H1 (cell line): Measurements from ENCODE around the gene SZT2. TPM values are rescaled to one million over a fixed set of nuclear protein-coding genes. Genes with fewer than 3 reads are reported as not detected.

Experiments used
- CTCF ChIA-PET: fragments of 300-600 bp; sonication (Branson Sonifier 250); formaldehyde crosslinking; loops from one replicate; lab custom pipeline; 2021; ENCODE audit not compliant: partially characterized antibody; lab: Charles Lee
- POLR2A ChIA-PET: fragments of 300-600 bp; sonication (Branson Sonifier 250); formaldehyde crosslinking; loops from one replicate; lab custom pipeline; 2021; ENCODE audit warnings: inconsistent platforms; ENCODE audit not compliant: partially characterized antibody; lab: Charles Lee
- DNase-seq, 2 experiments: peaks; one replicate each; pipeline versions ENCODE4 v3.0.0 to v3.0.0-alpha.2; 2010 to 2022; ENCODE audit warnings: low spot score in 2 of 2, low read depth in 1 of 2, mixed read lengths in 1 of 2
- FAIRE-seq: peaks from 2 replicates; lab custom pipeline; 2011; peaks lifted over from hg19 to GRCh38; lab: Jason Lieb, UNC
- H2AFZ ChIP-seq: 2 replicates; pipeline ENCODE4 v1.8.1; 2012; ENCODE audit warnings: low read length, inconsistent platforms
- H2AK5ac ChIP-seq: 2 replicates; pipeline ENCODE4 v1.6.1; 2013; ENCODE audit warnings: low read depth, low read length
- H2BK120ac ChIP-seq: replicated peaks from 2 replicates; pipeline ENCODE3; 2013; ENCODE audit warnings: low read depth, low read length, inconsistent platforms
- H2BK12ac ChIP-seq: 2 replicates; pipeline ENCODE4 v1.6.1; 2013; ENCODE audit warnings: low read depth, low read length
- H2BK15ac ChIP-seq: 2 replicates; pipeline ENCODE4 v1.6.1; 2013; ENCODE audit warnings: low read length
- H2BK20ac ChIP-seq: 2 replicates; pipeline ENCODE4 v1.6.1; 2013; ENCODE audit warnings: low read length
- H2BK5ac ChIP-seq: 2 replicates; pipeline ENCODE4 v1.6.1; 2013; ENCODE audit warnings: low read depth, low read length
- H3K14ac ChIP-seq: 2 replicates; pipeline ENCODE4 v1.6.1; 2013; ENCODE audit warnings: inconsistent platforms; ENCODE audit not compliant: insufficient read length
- H3K18ac ChIP-seq: 2 replicates; pipeline ENCODE4 v1.6.1; 2013; ENCODE audit warnings: low read length; ENCODE audit errors: extremely low read depth
- H3K23ac ChIP-seq: 2 replicates; pipeline ENCODE4 v1.6.1; 2013; ENCODE audit warnings: inconsistent platforms; ENCODE audit not compliant: insufficient read length
- H3K23me2 ChIP-seq: 2 replicates; pipeline ENCODE4 v1.6.1; 2013; ENCODE audit warnings: low read depth, low read length
- H3K27ac ChIP-seq: 2 replicates; pipeline ENCODE4 v1.6.1; 2011; ENCODE audit warnings: low read depth, low read length, inconsistent platforms
- H3K27me3 ChIP-seq, 4 experiments: replicated peaks in 1 of 4; 1 replicate in 1 of 4; 2 replicates in 3 of 4; pipeline versions ENCODE4 v1.6.1 to v1.8.1; 2011 to 2013; ENCODE audit warnings: low read length in 3 of 4, mild to moderate bottlenecking in 3 of 4, inconsistent platforms in 2 of 4, mixed read lengths in 2 of 4, moderate library complexity in 1 of 4; ENCODE audit not compliant: control insufficient read depth in 3 of 4, insufficient read depth in 3 of 4; ENCODE audit errors: extremely low read depth in 1 of 4
- H3K36me3 ChIP-seq, 4 experiments: 2 replicates each; pipeline versions ENCODE4 v1.6.1 to v1.8.1; 2011 to 2013; ENCODE audit warnings: mild to moderate bottlenecking in 4 of 4, low read length in 3 of 4, moderate library complexity in 2 of 4, control low read depth in 1 of 4, inconsistent platforms in 1 of 4; ENCODE audit not compliant: insufficient read depth in 4 of 4, control insufficient read depth in 2 of 4
- H3K4ac ChIP-seq: replicated peaks from 2 replicates; pipeline ENCODE3; 2013; ENCODE audit warnings: low read length, low read depth, mixed read lengths, inconsistent platforms; ENCODE audit not compliant: insufficient read length
- H3K4me1 ChIP-seq, 4 experiments: replicated peaks in 1 of 4; 1 replicate in 1 of 4; 2 replicates in 3 of 4; pipeline versions ENCODE4 v1.6.1 to v1.8.1; 2011 to 2013; ENCODE audit warnings: low read length in 3 of 4, inconsistent platforms in 2 of 4, mixed read lengths in 1 of 4; ENCODE audit not compliant: insufficient read depth in 4 of 4, control insufficient read depth in 3 of 4
- H3K4me2 ChIP-seq, 2 experiments: 2 replicates each; pipeline versions ENCODE4 v1.6.1 to v1.8.1; 2011 to 2013; ENCODE audit warnings: low read depth in 2 of 2, low read length in 2 of 2, control low read depth in 1 of 2, inconsistent platforms in 1 of 2, mild to moderate bottlenecking in 1 of 2; ENCODE audit not compliant: insufficient read depth in 1 of 2
- H3K4me3 ChIP-seq, 4 experiments: fragments of 200-600, 300-600 bp in 1 of 4; sonication (generic), shearing (Covaris generic), sonication (Bioruptor Twin) in 1 of 4; 2 replicates each; pipeline versions ENCODE4 v1.5.1 to v1.8.1; 2011 to 2016; ENCODE audit warnings: low read length in 4 of 4, low read depth in 3 of 4, control low read depth in 2 of 4, inconsistent platforms in 2 of 4, mild to moderate bottlenecking in 2 of 4, mixed read lengths in 1 of 4, moderate library complexity in 1 of 4; ENCODE audit not compliant: insufficient read depth in 2 of 4; ENCODE audit errors: extremely low read depth in 1 of 4
- H3K56ac ChIP-seq: replicated peaks from 2 replicates; pipeline ENCODE3; 2013; ENCODE audit warnings: low read depth, mild to moderate bottlenecking, mixed read lengths, low read length, inconsistent platforms; ENCODE audit not compliant: insufficient read length
- H3K79me1 ChIP-seq: 2 replicates; pipeline ENCODE4 v1.6.1; 2013; ENCODE audit warnings: low read depth, low read length, control low read depth
- H3K79me2 ChIP-seq, 2 experiments: 2 replicates each; pipeline versions ENCODE4 v1.6.1 to v1.8.1; 2012 to 2013; ENCODE audit warnings: low read length in 2 of 2, mild to moderate bottlenecking in 2 of 2, inconsistent platforms in 1 of 2; ENCODE audit not compliant: insufficient read depth in 2 of 2, control insufficient read depth in 1 of 2
- H3K9ac ChIP-seq, 4 experiments: replicated peaks in 1 of 4; 1 replicate in 1 of 4; 2 replicates in 3 of 4; pipeline versions ENCODE4 v1.6.1 to v1.8.1; 2011 to 2013; ENCODE audit warnings: low read depth in 3 of 4, low read length in 3 of 4, control low read depth in 2 of 4, mild to moderate bottlenecking in 2 of 4, moderate library complexity in 2 of 4, inconsistent platforms in 1 of 4; ENCODE audit errors: extremely low read depth in 1 of 4
- H3K9me3 ChIP-seq, 2 experiments: 2 replicates each; pipeline versions ENCODE4 v1.6.1 to v1.8.1; 2012 to 2013; ENCODE audit warnings: mild to moderate bottlenecking in 2 of 2, moderate library complexity in 2 of 2, control low read depth in 1 of 2, inconsistent platforms in 1 of 2, low read depth in 1 of 2, low read length in 1 of 2, mixed read lengths in 1 of 2; ENCODE audit not compliant: insufficient read depth in 2 of 2
- H4K20me1 ChIP-seq, 2 experiments: replicated peaks in 1 of 2; 2 replicates each; pipeline versions ENCODE3 to v1.8.1; 2011 to 2013; ENCODE audit warnings: inconsistent platforms in 2 of 2, low read length in 2 of 2, mild to moderate bottlenecking in 1 of 2; ENCODE audit not compliant: insufficient read depth in 2 of 2, control insufficient read depth in 1 of 2
- H4K5ac ChIP-seq: 2 replicates; pipeline ENCODE4 v1.6.1; 2013; ENCODE audit warnings: low read length, low read depth, mixed read lengths, inconsistent platforms; ENCODE audit not compliant: insufficient read length
- H4K8ac ChIP-seq: 2 replicates; pipeline ENCODE4 v1.8.0; 2013; ENCODE audit warnings: mild to moderate bottlenecking, moderate library complexity, low read length, inconsistent platforms; ENCODE audit not compliant: insufficient read depth; ENCODE audit errors: extremely low read depth
- H4K91ac ChIP-seq: replicated peaks from 2 replicates; pipeline ENCODE3; 2013; ENCODE audit warnings: low read length, mixed read lengths, inconsistent platforms; ENCODE audit not compliant: insufficient read length
- BCL11A ChIP-seq, 2 experiments: IDR thresholded peaks; one replicate each; pipeline ENCODE4 v1.6.1; 2011; ENCODE audit warnings: low read depth in 2 of 2, low read length in 2 of 2, mild to moderate bottlenecking in 2 of 2
- GTF2F1 ChIP-seq: IDR thresholded peaks from 2 replicates; pipeline ENCODE4 v1.6.1; 2012; ENCODE audit warnings: low read depth, low read length, improper control_type of control experiment, borderline replicate concordance
- POLR2AphosphoS5 ChIP-seq: IDR thresholded peaks from 2 replicates; pipeline ENCODE4 v1.6.1; 2011; ENCODE audit warnings: low read depth, low read length
- RAD21 ChIP-seq, 2 experiments: IDR thresholded peaks in 1 of 2; conservative IDR thresholded peaks in 1 of 2; 2 replicates each; pipeline ENCODE4 v1.6.1; 2011; ENCODE audit warnings: low read depth in 2 of 2, low read length in 2 of 2, improper control_type of control experiment in 1 of 2, inconsistent platforms in 1 of 2, mild to moderate bottlenecking in 1 of 2, moderate library complexity in 1 of 2
- TAF1 ChIP-seq: IDR thresholded peaks from 2 replicates; pipeline ENCODE4 v1.6.1; 2011; ENCODE audit warnings: mild to moderate bottlenecking, low read depth, low read length
- ZNF274 ChIP-seq: IDR thresholded peaks from 2 replicates; pipeline ENCODE4 v1.7.0; 2012; ENCODE audit warnings: low read length, borderline replicate concordance; ENCODE audit errors: extremely low read depth
- WGBS, 2 experiments: shearing (Covaris generic) in 1 of 2; methylation state at CpG; one replicate each; pipeline versions ENCODE4 v1.1.6 to v1.1.7; 2013 to 2015; ENCODE audit warnings: low lambda C conversion rate in 2 of 2, mixed read lengths in 2 of 2, inconsistent platforms in 1 of 2, low coverage in 1 of 2, missing lambda C conversion rate in 1 of 2; ENCODE audit not compliant: insufficient replicate concordance in 2 of 2, insufficient coverage in 1 of 2, insufficient read length in 1 of 2; ENCODE audit errors: extremely low coverage in 1 of 2, missing lambda C conversion rate in 1 of 2; 5-methylcytosine and 5-hydroxymethylcytosine counted together
- polyA plus RNA-seq, 7 experiments: library from polyadenylated mRNA; depleted of rRNA in 3 of 7; stranded (reverse) in 5 of 7; unstranded in 2 of 7; fragments of >200 nt in 5 of 7; fragments of 200-250 nt in 2 of 7; gene quantifications; 1 replicate in 5 of 7; 2 replicates in 1 of 7; 4 replicates in 1 of 7; pipeline versions ENCODE4 v1.2.1 to v1.2.3, GENCODE V29; 2011 to 2013; ENCODE audit warnings: missing spikeins in 2 of 7, mixed read lengths in 2 of 7
- total RNA-seq: library from RNA; stranded (reverse); fragmentation: NEBNext Ultra II Directional; extraction: Animal tissue kit (Norgen Biotek cat#: 25700); gene quantifications from 2 replicates; pipeline ENCODE4 v1.2.1, GENCODE V29; 2021
- TF ChIP-seq, protein P1 (sequence below): IDR thresholded peaks from 2 replicates; pipeline ENCODE4 v1.6.1; 2012; ENCODE audit warnings: inconsistent platforms

SZT2 gene
- total and polyA plus RNA-seq, 2 of the 8 experiments (the other 6 are each of a cell fraction or from before 2014, with no cell fraction given), result 4.7 to 12.9 TPM

DNA sequence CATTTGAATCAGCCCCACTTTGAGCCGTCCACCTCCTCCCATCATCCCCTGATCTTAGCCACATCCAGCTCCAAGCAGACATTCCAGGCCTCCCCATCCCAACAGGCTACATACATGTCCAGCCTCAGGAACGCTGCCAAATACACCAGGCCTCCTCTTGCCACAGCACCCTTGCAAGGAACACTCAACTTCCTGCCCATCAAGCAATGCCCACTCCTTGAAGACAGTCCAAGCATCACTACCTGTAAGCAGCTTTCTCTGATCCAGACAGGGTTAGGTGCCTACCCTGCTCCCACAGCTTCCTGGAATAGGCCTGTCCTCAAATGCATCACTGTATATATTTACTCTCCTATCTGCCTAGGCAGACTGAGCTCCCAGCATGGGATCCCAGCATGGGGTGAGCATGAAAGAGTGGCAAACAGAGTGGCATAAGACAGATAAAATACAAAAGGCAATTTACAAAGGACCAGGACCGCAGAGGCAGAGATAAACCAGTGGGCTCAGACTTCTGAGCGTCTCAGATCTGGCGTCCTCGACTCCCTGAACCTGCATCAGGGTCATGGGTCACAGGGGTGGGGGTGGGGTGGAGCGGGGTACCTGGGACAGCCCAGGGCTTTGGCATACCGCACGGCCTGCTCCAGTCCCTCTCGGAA is 63.2 kb downstream of the SZT2 start:
- H3K9ac ChIP-seq, result peak overlapping the region in 3 of 4 experiments; percentile 5 to 41 (median 25); a peak in 3 of 7 replicates
- peak overlapping the region; percentile 12 for H4K91ac ChIP-seq
- no peak overlapping the region for H3K18ac ChIP-seq
- H2AK5ac ChIP-seq, result 0 out of 2 replicates have a peak overlapping the region, but pooled peaks have one; percentile 31
- no peak overlapping the region for H4K5ac ChIP-seq
- no peak overlapping the region for H4K8ac ChIP-seq
- H3K56ac ChIP-seq, result no peak overlapping the region
- peaks cover 0 to 5% of the 10 kb centered on the region in 2 experiments for H4K20me1 ChIP-seq
- peak overlapping the region; percentile 75; the same call in 1 of the 2 replicates for H2BK12ac ChIP-seq
- H2BK5ac ChIP-seq, result no peak overlapping the region
- no peak overlapping the region for H2BK120ac ChIP-seq
- H2BK20ac ChIP-seq, result no peak overlapping the region
- WGBS, 2 experiments, result 64% methylated on average over 5 of the region's 10 CpGs; no CpG with 5 or more reads in 1 of the 2 experiments
- H2BK15ac ChIP-seq, result 0 out of 2 replicates have a peak overlapping the region, but pooled peaks have one; percentile 25
- H3K27ac ChIP-seq, result no peak overlapping the region
- TF ChIP-seq GTF2F1, result no peak
- TF ChIP-seq BCL11A (IDR thresholded peaks at IDR 0.05; ENCODE audit: low read depth in 2 of 2, low read length in 2 of 2), result no peak
- no peak for TF ChIP-seq RAD21 (IDR thresholded peaks at IDR 0.05 in 1 of 2, conservative IDR thresholded peaks at IDR 0.05 in 1 of 2; ENCODE audit: low read depth in 2 of 2, low read length in 2 of 2)
- TF ChIP-seq TAF1, result peak; percentile 12; the same call in 1 of the 2 replicates
- no peak for TF ChIP-seq ZNF274
- TF ChIP-seq POLR2AphosphoS5, result peak; percentile 47; the same call in 1 of the 2 replicates
- TF ChIP-seq, protein P1, sequence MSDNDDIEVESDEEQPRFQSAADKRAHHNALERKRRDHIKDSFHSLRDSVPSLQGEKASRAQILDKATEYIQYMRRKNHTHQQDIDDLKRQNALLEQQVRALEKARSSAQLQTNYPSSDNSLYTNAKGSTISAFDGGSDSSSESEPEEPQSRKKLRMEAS, result no peak
- TF ChIP-seq, all 59 proteins: peak for 2
- ChIA-PET POLR2A (interaction anchor here (0.8 to 3.0 kb wide), 9 partner anchors 9 to 145 kb away, joined by 3 to 22 read pairs (median 3); partner anchors contain the start of gene ELOVL1), CTCF (interaction anchor here (2.6 kb wide), 1 partner anchor 10 kb away, joined by 10 read pairs; no protein-coding TSS in a partner anchor)
- Histone ChIP-seq H3K23me2 (peaks cover 10% of the 10 kb centered on the region; the same call in 1 of the 2 replicates), H3K14ac (no peak overlapping the region), H3K79me1 (no peaks in the 10 kb centered on the region), H3K79me2 (no peaks in the 10 kb centered on the region; a peak in 1 of 4 replicates), H3K27me3 (no peaks in the 10 kb centered on the region; a peak in 1 of 7 replicates), H3K4me2 (peak overlapping the region; percentile 67 to 83), H3K23ac (no peak overlapping the region), H3K4me3 (peak overlapping the region in 3 of 4 experiments; percentile 16 to 68 (median 65); a peak in 4 of 8 replicates), H3K9me3 (no peaks in the 10 kb centered on the region), H3K4ac (no peak overlapping the region), H2AFZ (no peak overlapping the region), H3K36me3 (peaks cover 3 to 29% (median 14%) of the 10 kb centered on the region in 4 experiments; a peak in 6 of 8 replicates), H3K4me1 (peaks cover 3 to 8% (median 4%) of the 10 kb centered on the region in 4 experiments; a peak in 5 of 7 replicates)
- no peak for FAIRE-seq
- no peak for DNase-seq
